Embryonic facial prominence (tissue), 1 donor: ENCODE measurements around the gene KMT5B.

ENCODE experiments used
- DNase-seq: peaks from one replicate; pipeline ENCODE4 v3.0.0-alpha.2; 2016; ENCODE audit errors: extremely low spot score

The KMT5B gene

GRCh38 chr11:68216171-68216938 lies 3.3 kb upstream of the KMT5B start:
- no peak for DNase-seq

GRCh38 chr11:68215524-68216170 lies 2.6 kb upstream of the KMT5B start:
- no peak for DNase-seq

- no peak for DNase-seq
Observed at GRCh38 chr11:68215087-68215445, 2.0 kb upstream of the KMT5B start.

GRCh38 chr11:68214173-68215086 lies 1.3 kb upstream of the KMT5B start:
- DNase-seq: no peak

- DNase-seq: peak; percentile 92
Observed at GRCh38 chr11:68213555-68214172, 568 bp upstream of the KMT5B start.

- peak; percentile 42 for DNase-seq
Observed at GRCh38 chr11:68212421-68213134, 518 bp downstream of the KMT5B start.

- DNase-seq: no peak
Observed at GRCh38 chr11:68211546-68211945, 1.6 kb downstream of the KMT5B start.

GRCh38 chr11:68206211-68206610 lies 6.9 kb downstream of the KMT5B start:
- DNase-seq: peak; percentile 76

- DNase-seq: no peak
Observed at GRCh38 chr11:68204402-68204801, 8.7 kb downstream of the KMT5B start.

- no peak for DNase-seq
Observed at GRCh38 chr11:68202165-68202564, 10.9 kb downstream of the KMT5B start.

- DNase-seq: no peak
Observed at GRCh38 chr11:68201492-68201891, 11.6 kb downstream of the KMT5B start.

- DNase-seq: no peak
Observed at GRCh38 chr11:68200639-68201038, 12.5 kb downstream of the KMT5B start.

- DNase-seq: no peak
Observed at GRCh38 chr11:68199295-68199987, 13.7 kb downstream of the KMT5B start.

- no peak for DNase-seq
Observed at GRCh38 chr11:68196219-68196618, 16.9 kb downstream of the KMT5B start.

GRCh38 chr11:68194675-68195294 lies 18.3 kb downstream of the KMT5B start:
- no peak for DNase-seq

- no peak for DNase-seq
Observed at GRCh38 chr11:68193018-68193417, 20.1 kb downstream of the KMT5B start.

- DNase-seq: no peak
Observed at GRCh38 chr11:68191661-68192579, 21.2 kb downstream of the KMT5B start.

- DNase-seq: no peak
Observed at GRCh38 chr11:68189888-68190287, 23.2 kb downstream of the KMT5B start.

GRCh38 chr11:68189082-68189481 lies 24.0 kb downstream of the KMT5B start:
- DNase-seq: no peak
